HPDE6-E6E7 (cell line): ENCODE data around the gene ANO5.

Experiments used
- DNase-seq: peaks from one replicate; pipeline ENCODE4 v3.0.0; 2011; ENCODE audit warnings: missing footprints; ENCODE audit errors: extremely low spot score

Gene ANO5

GRCh38 chr11:22331771-22332170 lies 138.9 kb downstream of the ANO5 start:
- DNase-seq: no peak
